CD4-positive, alpha-beta T cell treated with Interferon gamma for 1 hour (primary cell): Measurements from ENCODE around the gene MT1B.
"Not testable (repeated sequence)": the region's sequence is repeated elsewhere in the genome, so short reads cannot be mapped to it uniquely, and the experiment has no call there.

ENCODE experiments used
- DNase-seq: peaks from one replicate; pipeline ENCODE4 v3.0.0-alpha.2; 2020

Gene MT1B

GRCh38 chr16:56640076-56640475 lies 11.6 kb upstream of the MT1B start:
- DNase-seq, result no peak

DNA sequence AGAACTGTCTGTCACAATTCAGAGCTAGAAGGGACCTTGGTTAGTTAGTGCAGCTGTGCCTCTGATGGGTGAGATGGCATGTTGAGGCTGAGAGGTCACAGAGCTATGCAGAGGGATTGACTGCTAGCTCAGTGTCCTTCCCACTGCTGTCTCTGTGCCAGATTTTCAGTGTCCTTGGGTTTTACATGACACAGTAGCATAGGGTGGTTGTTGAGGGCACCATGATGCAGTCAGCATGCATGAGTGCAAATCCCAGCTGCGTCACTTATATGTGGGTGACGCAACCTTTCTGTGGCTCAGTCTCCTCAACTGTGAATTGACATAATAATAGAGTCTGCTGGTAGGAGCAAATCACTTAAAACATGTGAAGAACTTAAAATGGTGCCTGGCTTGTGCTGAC lies 10.5 kb upstream of the MT1B start:
- DNase-seq, result no peak

- peak; percentile 74 for DNase-seq
Measured at GRCh38 chr16:56643080-56643778, 8.5 kb upstream of the MT1B start.

DNA sequence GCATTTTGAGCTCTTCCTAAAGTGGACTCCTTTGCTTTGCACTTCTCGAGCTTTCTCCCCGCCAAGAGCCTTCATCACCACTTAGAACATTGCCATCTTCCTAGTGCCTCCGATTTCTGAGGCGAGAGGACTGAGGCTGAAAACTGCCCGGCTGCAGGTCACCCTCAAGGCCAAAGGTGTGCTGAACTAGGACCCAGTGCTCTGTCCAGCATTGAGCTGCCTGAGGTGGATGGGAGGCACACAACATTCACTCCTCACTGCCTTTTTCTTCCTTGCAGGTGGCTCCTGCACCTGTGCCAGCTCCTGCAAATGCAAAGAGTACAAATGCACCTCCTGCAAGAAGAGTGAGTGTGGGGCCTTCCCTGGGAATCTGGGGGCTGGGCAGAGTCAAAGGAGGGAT lies 7.9 kb upstream of the MT1B start:
- no peak for DNase-seq

DNA sequence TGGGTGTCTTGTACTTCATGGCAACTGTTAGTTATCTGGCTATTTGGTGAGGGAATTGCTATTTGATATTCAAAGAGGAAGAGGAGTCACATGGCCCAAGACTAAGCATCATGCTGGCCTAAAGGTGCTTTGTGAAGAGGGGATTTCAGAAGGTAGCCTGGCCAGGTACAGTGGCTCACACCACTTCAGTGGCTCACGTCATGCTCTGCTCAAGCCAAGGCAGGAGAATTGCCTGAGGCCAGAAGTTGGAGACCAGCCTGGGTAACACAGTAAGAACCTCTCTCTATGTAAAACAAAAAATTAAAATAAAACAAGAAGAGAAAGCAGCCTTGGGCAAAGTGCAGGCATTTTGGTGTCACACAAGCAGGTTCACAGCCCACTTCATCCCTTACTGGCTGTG lies 6.4 kb upstream of the MT1B start:
- no peak for DNase-seq

DNA sequence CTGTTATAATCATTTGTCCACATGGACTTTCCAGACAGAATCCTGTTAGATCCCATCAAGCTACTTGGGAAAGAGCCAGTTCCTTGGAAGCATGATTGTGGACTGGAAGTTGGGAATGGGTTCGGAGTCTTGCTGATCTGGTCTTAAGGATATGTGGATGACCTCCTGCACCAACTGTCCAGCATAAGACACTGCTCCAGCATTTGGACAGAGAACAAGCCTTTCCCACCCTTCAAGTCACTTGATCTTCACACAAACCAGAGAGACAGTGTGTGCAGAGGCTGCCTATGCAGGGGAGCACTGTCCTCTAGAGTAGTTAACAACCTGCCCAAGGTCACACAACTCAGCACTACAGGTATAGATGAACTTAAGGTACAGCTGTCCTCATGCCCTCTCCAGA lies 5.8 kb upstream of the MT1B start:
- DNase-seq, result no peak

DNA sequence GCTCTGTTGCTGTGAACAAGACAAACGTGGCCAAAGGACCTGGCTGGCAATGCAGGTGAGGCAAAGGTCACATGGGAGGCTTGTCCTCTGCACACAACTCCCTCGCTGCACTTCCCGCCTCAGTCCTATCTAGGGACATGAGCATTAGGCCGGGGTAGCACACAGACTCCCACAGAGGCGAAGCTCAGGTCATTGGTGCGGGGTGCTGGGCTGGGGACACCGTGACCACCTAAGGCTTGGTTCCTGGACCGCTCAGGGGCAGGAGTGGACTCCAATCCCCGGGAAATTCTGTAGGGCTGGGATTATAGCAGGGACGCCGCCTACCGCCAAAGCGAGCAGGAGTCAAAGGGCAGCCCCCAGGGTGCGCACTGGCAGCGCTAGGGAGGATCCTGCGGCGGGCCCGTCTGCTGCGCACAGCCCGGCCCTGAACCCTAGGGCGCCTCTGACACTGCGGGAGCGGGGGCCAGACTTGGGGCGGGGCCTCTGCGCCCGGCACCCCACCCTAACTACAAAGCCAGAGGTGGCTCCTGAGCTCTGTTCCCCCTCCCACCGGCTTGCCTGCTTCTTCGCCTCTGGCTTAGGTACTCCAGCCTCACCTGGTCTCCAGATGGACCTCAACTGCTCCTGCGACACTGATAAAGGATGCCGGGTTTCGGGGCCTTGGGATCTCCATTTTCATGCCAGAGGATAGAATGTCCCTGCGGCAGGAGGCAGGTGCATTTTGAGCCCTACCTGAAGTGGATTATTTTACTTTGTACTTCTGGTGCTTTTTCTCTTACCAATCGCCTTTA lies 3.9 kb upstream of the MT1B start:
- DNase-seq, result no peak

DNA sequence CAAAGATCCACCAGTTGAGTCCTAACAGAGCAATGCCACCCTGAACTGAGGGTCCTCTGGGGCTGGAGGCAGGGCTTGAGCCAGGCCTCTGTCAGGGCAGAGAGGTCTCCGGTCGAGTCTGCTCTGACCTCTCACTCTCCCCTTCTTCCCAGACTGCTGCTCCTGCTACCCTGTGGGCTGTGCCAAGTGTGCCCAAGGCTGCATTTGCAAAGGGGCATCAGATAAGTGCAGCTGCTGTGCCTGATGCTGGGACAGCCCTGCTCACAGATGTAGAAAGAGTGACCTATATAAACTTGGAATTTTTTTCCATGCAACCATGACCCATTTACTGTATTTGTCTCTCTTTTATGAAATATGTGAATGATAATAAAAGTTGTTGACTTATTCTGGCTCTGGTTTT lies 2.4 kb upstream of the MT1B start:
- no peak for DNase-seq

- DNase-seq, result no peak
Measured at GRCh38 chr16:56649820-56650219, 1.9 kb upstream of the MT1B start.

- no peak for DNase-seq
Measured at GRCh38 chr16:56652600-56652999, 914 bp downstream of the MT1B start.

- DNase-seq, result no peak
Measured at GRCh38 chr16:56653218-56653617, 1.5 kb downstream of the MT1B start.

GRCh38 chr16:56657555-56658326 lies 6.1 kb downstream of the MT1B start, which contains the start of gene MT1F:
MT1F (plus strand) TSS chr16:56657959; CDS start chr16:56658059, 100 bp downstream.
- peak; percentile 46 for DNase-seq

- DNase-seq, result no peak
Measured at GRCh38 chr16:56658327-56658875, 6.7 kb downstream of the MT1B start.

- no peak for DNase-seq
Measured at GRCh38 chr16:56662357-56663354, 11.0 kb downstream of the MT1B start.

DNA sequence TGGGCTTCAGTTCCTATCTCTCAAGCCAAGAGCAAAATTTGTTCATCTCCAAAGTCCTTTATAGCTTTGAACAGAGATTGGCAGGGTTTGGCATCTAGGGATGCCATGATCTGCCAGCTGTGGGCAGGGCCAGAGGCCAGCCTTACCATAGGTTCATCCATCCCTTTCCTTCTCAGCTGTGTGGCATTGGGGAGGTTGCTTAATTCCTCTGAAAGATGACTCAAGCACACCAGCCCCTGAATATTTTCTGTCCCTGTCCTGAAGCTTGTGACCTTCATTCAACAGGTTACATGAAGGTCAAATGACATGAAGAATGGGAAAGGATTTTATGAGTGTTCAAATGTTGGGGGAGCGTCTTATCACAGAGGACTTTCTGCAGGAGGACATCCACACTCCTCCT lies 12.8 kb downstream of the MT1B start:
- DNase-seq, result no peak

DNA sequence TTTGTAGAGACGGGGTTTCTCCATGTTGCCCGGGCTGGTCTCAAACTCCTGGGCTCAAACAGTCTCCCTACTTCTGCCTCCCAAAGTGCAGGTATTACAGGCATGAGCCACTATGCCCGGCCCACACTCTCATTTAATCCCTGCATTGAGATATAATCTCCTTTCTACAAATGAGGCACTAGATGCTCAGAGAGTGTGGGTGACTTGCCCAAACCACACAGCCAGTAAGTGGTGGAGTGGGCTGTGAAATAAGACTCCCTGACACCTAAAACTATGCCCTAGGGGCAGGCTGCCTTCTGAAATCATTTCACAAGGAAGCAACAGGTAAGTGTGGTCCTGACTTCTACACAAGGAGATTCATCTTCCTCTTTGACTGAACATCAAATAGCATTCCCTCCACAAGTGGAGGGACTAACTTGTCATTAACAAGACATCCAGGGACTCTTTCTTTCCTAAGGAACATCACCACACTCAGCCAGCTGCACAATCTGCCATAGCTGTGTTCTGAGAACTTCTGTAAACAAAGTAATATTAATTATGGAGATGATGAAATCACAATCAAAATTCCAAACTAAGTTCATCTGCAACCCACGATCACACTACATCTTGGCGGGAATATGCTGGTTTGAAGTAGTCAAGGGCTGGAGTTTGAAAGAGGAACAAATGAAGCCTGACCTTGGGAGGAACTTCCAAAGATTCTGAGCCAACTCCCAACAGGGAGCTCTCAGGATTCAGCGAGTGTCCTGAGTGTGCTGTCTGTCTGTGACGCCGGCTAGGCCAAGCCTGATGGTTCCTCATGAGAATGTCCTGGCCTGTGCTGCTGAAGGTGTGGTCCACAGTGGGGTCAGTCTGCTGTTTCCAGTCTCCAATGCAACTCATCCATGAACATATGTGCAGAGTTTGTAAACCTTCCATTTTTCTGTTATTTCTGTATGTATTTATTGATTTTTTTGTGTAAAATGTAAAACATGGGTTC lies 13.9 kb downstream of the MT1B start:
- not testable (repeated sequence) for DNase-seq

DNA sequence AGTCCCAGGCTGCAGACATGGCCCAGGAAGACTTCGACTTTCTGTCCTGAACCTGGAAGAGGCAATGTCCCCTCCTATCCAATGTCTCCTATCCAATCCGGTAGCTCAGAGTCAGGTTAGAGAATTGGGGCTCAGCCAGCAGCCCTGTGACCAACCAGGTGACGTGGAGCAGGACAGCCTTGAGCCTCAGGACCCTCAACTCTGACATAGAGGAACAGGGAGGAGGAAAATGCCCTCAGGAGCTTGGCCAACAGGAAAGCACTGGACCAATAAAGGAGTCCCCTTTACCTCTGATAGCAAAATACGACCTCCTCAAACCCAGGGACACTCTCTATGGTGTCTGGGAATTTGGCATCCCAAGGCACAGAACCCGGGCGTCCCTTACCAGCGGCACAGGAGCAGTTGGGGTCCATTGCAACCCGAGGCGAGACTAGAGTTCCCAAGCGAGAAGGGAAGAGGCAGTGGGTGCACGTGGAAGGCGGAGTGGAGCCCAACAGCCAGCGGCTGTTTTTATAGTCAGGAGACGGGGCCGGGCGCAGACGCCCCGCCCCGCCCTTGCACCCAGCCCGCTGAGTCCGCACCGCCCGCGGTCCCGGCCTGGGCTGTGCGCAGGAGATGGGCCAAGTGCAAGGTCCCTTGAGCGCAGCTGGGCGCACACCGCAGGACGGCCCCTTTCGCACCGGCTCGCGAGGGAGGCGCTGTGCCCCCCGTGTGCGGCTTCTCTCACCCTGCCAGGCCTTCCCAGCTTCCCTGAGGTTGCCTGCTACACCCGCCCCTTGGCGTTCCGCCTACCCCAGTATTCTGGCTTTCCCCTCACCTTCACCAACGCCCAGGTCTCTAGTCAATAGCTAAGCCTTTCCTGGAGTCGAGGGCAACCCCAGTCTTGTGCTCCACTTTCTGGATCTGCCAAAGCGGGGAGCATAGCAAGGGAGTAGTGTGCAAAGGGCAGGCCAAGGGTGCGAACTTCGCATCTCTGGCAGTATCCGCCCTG lies 16.2 kb downstream of the MT1B start, which contains the start of gene MT1G:
Gene MT1G (minus strand): TSS at position 485 of the 991 bp plus-strand sequence. CDS start 72 bp downstream, at position 413.
- DNase-seq, result no peak

DNA sequence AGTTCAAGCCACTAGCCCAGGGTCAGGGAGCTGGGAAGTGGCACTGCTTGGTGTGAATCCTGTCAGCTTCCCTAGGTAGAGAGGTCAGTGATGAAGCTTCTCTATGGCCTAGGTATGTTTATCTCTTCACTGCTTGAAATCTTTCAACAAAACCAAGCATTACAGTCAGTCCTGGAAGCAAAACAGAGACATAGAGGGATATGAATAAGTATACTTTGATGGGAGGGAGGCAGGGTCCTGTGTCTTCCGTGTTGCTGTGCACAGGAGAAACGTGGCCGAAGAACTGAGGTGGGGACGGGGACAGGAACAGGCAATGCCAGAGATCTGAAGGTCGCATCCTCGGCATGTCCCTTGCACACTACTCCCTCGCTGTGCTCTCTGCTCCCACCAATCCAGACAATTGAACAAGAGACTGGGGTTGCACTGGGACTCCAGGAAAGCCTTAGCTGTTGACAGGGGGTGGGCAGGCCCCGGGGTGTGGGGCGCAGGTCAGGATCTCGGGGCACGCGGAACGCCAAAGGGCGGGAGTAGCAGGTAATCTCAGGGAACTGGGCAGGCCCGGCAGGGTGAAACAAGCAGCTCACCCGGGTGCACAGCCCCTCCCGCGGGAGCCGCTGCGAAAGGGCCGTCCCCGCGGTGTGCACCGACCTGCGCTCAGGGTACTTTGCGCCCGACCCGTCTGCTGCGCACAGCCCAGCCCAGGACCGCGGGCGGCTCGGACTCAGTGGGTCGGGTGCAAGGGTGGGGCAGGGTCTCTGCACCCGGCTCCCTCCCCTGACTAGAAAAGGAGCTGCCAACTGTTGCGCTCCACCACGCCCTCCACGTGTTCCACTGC lies 17.5 kb downstream of the MT1B start, which contains the start of gene MT1H:
Gene MT1H (plus strand): TSS at position 810 of the 835 bp plus-strand sequence. CDS start 71 bp downstream, outside the sequence.
- no peak for DNase-seq
